Measurements from ENCODE around the gene SPRING1. TPM values are rescaled to one million over a fixed set of nuclear protein-coding genes. Genes with fewer than 3 reads are reported as not detected.
A peak's percentile ranks its signal among the peaks of the same experiment; 100 is the strongest.

SPRING1 gene
- total and polyA plus RNA-seq, 2 donors (not counting 1 experiment from before 2014, with no cell fraction given): 12.9 to 43.7 TPM

- Histone ChIP-seq H3K27me3 (replicated peaks in 1 of 4; ENCODE audit: control extremely low read depth in 1 of 4, control insufficient read depth in 3 of 4, insufficient read depth in 4 of 4, low read length in 3 of 4) (no peaks in the 10 kb centered on the region), H3K36me3 (replicated peaks in 1 of 2; ENCODE audit: control extremely low read depth in 1 of 2, control insufficient read depth in 1 of 2, extremely low read depth in 1 of 2, insufficient read depth in 2 of 2, low read length in 1 of 2) (peaks cover 4 to 7% of the 10 kb centered on the region in 2 experiments), H3K79me2 (ENCODE audit: control insufficient read depth, insufficient read depth, low read length) (peaks cover 53% of the 10 kb centered on the region), H3K4me1 (ENCODE audit: control insufficient read depth in 2 of 2, insufficient read depth in 2 of 2, low read length in 2 of 2) (peaks cover 18 to 20% of the 10 kb centered on the region in 2 donors), H4K20me1 (ENCODE audit: control insufficient read depth, insufficient read depth, low read length, poor library complexity, severe bottlenecking) (peaks cover 26% of the 10 kb centered on the region), H3K27ac (ENCODE audit: low read length in 2 of 2) (no peak overlapping the region), H2AFZ (ENCODE audit: insufficient read depth, low read depth, low read length, poor library complexity, severe bottlenecking) (no peak overlapping the region), H3K9ac (ENCODE audit: low read length) (no peak overlapping the region), H3K4me2 (replicated peaks; ENCODE audit: low read depth, low read length, poor library complexity, severe bottlenecking) (no peak overlapping the region), H3K4me3 (ENCODE audit: control extremely low read depth in 1 of 5, extremely low read depth in 1 of 5, insufficient read depth in 1 of 5, low read depth in 2 of 5, low read length in 4 of 5) (no peak overlapping the region), H3K9me3 (ENCODE audit: control extremely low read depth in 1 of 3, control insufficient read depth in 2 of 3, insufficient read depth in 1 of 3, low read length in 2 of 3) (no peaks in the 10 kb centered on the region)
- ATAC-seq (ENCODE audit: low read depth) (no peak), DNase-seq (no peak)
- 90% methylated on average over 7 of the region's 7 CpGs for WGBS (ENCODE audit: insufficient coverage)
- H3K4me1 Mint-ChIP-seq: peaks cover 30% of the 10 kb centered on the region
- no peaks in the 10 kb centered on the region for H3K9me3 Mint-ChIP-seq (ENCODE audit: insufficient read depth)
- no peaks in the 10 kb centered on the region for H3K27me3 Mint-ChIP-seq
- ChIA-PET CTCF (interaction anchor here (0.7 kb wide), 1 partner anchor 30 kb away, joined by 3 read pairs; no protein-coding TSS in a partner anchor), POLR2A (no interaction called here)
- H3K4me3 Mint-ChIP-seq: peak overlapping the region; percentile 97
- intact Hi-C loops (cut with micrococcal nuclease): loop anchor here (5.0 kb wide), 1 partner anchor 63 kb away; no protein-coding TSS in a partner anchor
- no peak overlapping the region for H3K27ac Mint-ChIP-seq
- TF ChIP-seq CTCF (IDR thresholded peaks at IDR 0.05) (no peak), EZH2 (IDR thresholded peaks at IDR 0.05; ENCODE audit: borderline replicate concordance, insufficient read depth, low read depth, low read length, poor library complexity, severe bottlenecking) (no peak)
Observed at GRCh38 chr12:116739381-116739887, 1.6 kb upstream of the SPRING1 start.

Data from B cell (primary cell).